ENCODE measurements around the gene DENND6A.

Gene DENND6A

DNA sequence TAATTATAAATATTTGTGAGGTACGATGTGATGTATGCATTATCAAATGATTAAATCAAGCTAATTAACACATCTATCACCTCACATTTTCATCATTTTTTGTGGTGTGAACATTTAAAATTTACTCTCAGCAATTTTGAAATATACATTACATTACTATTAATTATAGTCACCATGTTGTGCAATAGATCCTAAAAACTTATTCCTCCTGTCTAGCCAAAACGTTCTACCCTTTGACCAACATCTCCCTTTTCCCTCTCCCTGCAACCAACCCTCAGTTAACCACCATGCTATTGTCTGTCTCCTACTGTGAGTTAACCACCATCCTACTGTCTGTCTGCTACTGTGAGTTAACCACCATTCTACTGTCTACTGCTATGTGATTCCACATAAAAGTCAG is 42.5 kb upstream of the DENND6A start:
- no peak for TF ChIP-seq CEBPB (IDR thresholded peaks at IDR 0.05)
- no peak for TF ChIP-seq RAD21 (IDR thresholded peaks at IDR 0.05; ENCODE audit: low read depth)
- TF ChIP-seq TAF1 (IDR thresholded peaks at IDR 0.05; ENCODE audit: low read depth), result no peak
- TF ChIP-seq FOXM1 (IDR thresholded peaks at IDR 0.05; ENCODE audit: borderline replicate concordance, low read depth), result no peak
- no peak for TF ChIP-seq CREB1 (IDR thresholded peaks at IDR 0.05; ENCODE audit: low read depth)
- TF ChIP-seq ZBTB7A (IDR thresholded peaks at IDR 0.05; ENCODE audit: low read depth), result no peak
- no peak for TF ChIP-seq YY1 (IDR thresholded peaks at IDR 0.05; ENCODE audit: low read depth)
- TF ChIP-seq USF1 (IDR thresholded peaks at IDR 0.05), result no peak
- no peak for TF ChIP-seq NFIC (IDR thresholded peaks at IDR 0.05)

GRCh38 chr3:57733790-57734189 is 40.9 kb upstream of the DENND6A start:
- no peak for TF ChIP-seq NFIC (IDR thresholded peaks at IDR 0.05)
- no peak for TF ChIP-seq RAD21 (IDR thresholded peaks at IDR 0.05; ENCODE audit: low read depth)
- no peak for TF ChIP-seq FOXM1 (IDR thresholded peaks at IDR 0.05; ENCODE audit: borderline replicate concordance, low read depth)
- no peak for TF ChIP-seq YY1 (IDR thresholded peaks at IDR 0.05; ENCODE audit: low read depth)
- TF ChIP-seq EP300 (IDR thresholded peaks at IDR 0.05; ENCODE audit: borderline replicate concordance), result no peak
- TF ChIP-seq ZBTB7A (IDR thresholded peaks at IDR 0.05; ENCODE audit: low read depth), result no peak
- TF ChIP-seq TCF12 (IDR thresholded peaks at IDR 0.05; ENCODE audit: low read depth), result no peak
- TF ChIP-seq CEBPB (IDR thresholded peaks at IDR 0.05), result no peak
- no peak for TF ChIP-seq TEAD4 (IDR thresholded peaks at IDR 0.05)
- TF ChIP-seq, protein P1, sequence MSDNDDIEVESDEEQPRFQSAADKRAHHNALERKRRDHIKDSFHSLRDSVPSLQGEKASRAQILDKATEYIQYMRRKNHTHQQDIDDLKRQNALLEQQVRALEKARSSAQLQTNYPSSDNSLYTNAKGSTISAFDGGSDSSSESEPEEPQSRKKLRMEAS (IDR thresholded peaks at IDR 0.05), result no peak
- TF ChIP-seq TAF1 (IDR thresholded peaks at IDR 0.05; ENCODE audit: low read depth), result no peak
- no peak for TF ChIP-seq USF1 (IDR thresholded peaks at IDR 0.05)
- TF ChIP-seq REST (IDR thresholded peaks at IDR 0.05; ENCODE audit: low read depth), result no peak
- TF ChIP-seq EGR1 (IDR thresholded peaks at IDR 0.05), result no peak
- no peak for TF ChIP-seq CREB1 (IDR thresholded peaks at IDR 0.05; ENCODE audit: low read depth)

DNA sequence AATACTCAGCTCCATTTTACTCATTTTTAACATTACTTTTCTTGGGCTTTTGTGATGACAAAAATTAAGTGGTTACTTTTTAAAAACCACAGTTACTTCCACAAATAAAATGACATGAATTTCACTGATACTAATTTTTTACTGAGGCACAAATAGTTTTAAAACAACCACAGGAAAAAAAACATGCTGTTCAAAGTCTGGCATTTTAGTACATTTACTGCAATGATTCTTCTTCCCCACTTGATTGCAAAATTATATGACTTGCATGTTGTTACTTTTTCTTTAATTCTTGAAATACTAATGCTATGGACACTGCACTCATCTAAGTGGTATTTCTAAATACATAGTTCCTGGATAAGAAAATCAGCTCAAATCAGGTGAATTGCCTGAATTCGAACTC is 38.4 kb upstream of the DENND6A start:
- TF ChIP-seq ZBTB7A (IDR thresholded peaks at IDR 0.05; ENCODE audit: low read depth), result no peak
- no peak for TF ChIP-seq CEBPB (IDR thresholded peaks at IDR 0.05)

DNA sequence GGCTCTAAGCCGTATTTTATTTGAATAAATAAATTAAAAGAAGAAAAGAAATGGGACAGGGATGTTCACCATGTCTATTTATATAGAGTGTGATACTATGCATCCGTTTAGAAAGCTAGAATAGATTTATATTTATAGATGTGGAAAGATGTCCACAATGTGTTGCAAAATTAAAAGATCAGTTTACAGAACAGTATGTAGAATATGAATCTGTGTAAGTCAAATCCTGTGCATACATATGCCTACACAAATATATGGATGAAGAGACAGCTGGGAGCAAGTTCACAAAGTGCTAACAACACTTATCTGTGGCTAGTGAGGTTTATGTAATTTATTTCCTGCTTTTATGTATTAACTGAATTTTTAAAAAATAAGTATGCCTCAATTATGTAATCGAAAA is 37.8 kb upstream of the DENND6A start:
- TF ChIP-seq CREB1 (IDR thresholded peaks at IDR 0.05; ENCODE audit: low read depth), result no peak
- TF ChIP-seq EP300 (IDR thresholded peaks at IDR 0.05; ENCODE audit: borderline replicate concordance), result no peak
- TF ChIP-seq RAD21 (IDR thresholded peaks at IDR 0.05; ENCODE audit: low read depth), result no peak
- no peak for TF ChIP-seq YY1 (IDR thresholded peaks at IDR 0.05; ENCODE audit: low read depth)
- no peak for TF ChIP-seq TCF12 (IDR thresholded peaks at IDR 0.05; ENCODE audit: low read depth)
- TF ChIP-seq ZBTB7A (IDR thresholded peaks at IDR 0.05; ENCODE audit: low read depth), result no peak
- no peak for TF ChIP-seq TAF1 (IDR thresholded peaks at IDR 0.05; ENCODE audit: low read depth)
- no peak for TF ChIP-seq REST (IDR thresholded peaks at IDR 0.05; ENCODE audit: low read depth)
- TF ChIP-seq NFIC (IDR thresholded peaks at IDR 0.05), result no peak
- no peak for TF ChIP-seq CEBPB (IDR thresholded peaks at IDR 0.05)
- TF ChIP-seq, protein P1 (IDR thresholded peaks at IDR 0.05), result no peak
- TF ChIP-seq USF1 (IDR thresholded peaks at IDR 0.05), result no peak
- no peak for TF ChIP-seq FOXM1 (IDR thresholded peaks at IDR 0.05; ENCODE audit: borderline replicate concordance, low read depth)
- no peak for TF ChIP-seq EGR1 (IDR thresholded peaks at IDR 0.05)
- no peak for TF ChIP-seq TEAD4 (IDR thresholded peaks at IDR 0.05)

DNA sequence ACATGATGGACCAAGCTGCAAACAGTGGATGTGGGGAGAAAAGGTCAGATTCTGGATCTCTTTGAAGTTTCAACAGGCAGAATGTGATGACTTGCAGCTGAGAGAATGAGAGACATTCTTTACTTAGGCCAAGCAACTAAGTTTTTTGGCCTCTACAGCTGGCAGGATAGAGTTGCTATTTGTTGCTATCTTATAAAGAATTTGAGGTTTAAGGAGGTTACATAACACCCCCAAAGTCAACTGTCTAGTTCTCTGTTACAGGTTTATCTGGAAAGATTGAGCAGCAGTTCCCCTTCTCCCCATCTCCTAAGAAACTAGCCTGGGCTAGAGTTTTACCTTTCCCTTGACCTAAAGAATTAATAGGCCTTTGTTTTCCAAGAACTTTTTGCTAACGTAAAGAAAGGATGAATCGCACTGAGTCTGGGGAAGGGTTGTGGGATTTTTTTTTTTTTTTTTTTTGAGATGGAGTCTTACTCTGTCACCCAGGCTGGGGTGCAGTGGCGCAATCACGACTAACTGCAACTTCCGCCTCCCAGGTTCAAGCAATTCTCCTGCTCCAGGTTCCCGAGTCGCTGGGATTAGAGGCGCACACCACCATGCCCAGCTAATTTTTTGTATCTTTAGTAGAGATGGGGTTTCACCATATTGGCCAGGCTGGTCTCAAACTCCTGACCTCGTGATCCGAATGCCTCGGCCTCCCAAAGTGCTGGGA is 36.6 kb upstream of the DENND6A start:
- no peak for TF ChIP-seq EGR1 (IDR thresholded peaks at IDR 0.05)
- TF ChIP-seq, protein P1 (IDR thresholded peaks at IDR 0.05), result no peak
- TF ChIP-seq TAF1 (IDR thresholded peaks at IDR 0.05; ENCODE audit: low read depth), result no peak
- no peak for TF ChIP-seq YY1 (IDR thresholded peaks at IDR 0.05; ENCODE audit: low read depth)
- no peak for TF ChIP-seq EP300 (IDR thresholded peaks at IDR 0.05; ENCODE audit: borderline replicate concordance)
- no peak for TF ChIP-seq FOXM1 (IDR thresholded peaks at IDR 0.05; ENCODE audit: borderline replicate concordance, low read depth)
- no peak for TF ChIP-seq NFIC (IDR thresholded peaks at IDR 0.05)
- TF ChIP-seq ZBTB7A (IDR thresholded peaks at IDR 0.05; ENCODE audit: low read depth), result no peak
- no peak for TF ChIP-seq RAD21 (IDR thresholded peaks at IDR 0.05; ENCODE audit: low read depth)
- TF ChIP-seq CEBPB (IDR thresholded peaks at IDR 0.05), result no peak
- TF ChIP-seq TCF12 (IDR thresholded peaks at IDR 0.05; ENCODE audit: low read depth), result no peak
- TF ChIP-seq REST (IDR thresholded peaks at IDR 0.05; ENCODE audit: low read depth), result no peak
- no peak for TF ChIP-seq CREB1 (IDR thresholded peaks at IDR 0.05; ENCODE audit: low read depth)
- no peak for TF ChIP-seq USF1 (IDR thresholded peaks at IDR 0.05)
- TF ChIP-seq TEAD4 (IDR thresholded peaks at IDR 0.05), result no peak

Measured in Ishikawa (cell line).